Pancreas (tissue), 10 donors: ENCODE data around the gene RASAL2. TPM values are rescaled to one million over a fixed set of nuclear protein-coding genes. Genes with fewer than 3 reads are reported as not detected.

Experiments
- ATAC-seq, 4 donors: fragments of 200-7000 bp; cut with Tn5 transposase; one replicate each; pipeline versions ENCODE4 v1.8.0 to v1.9.1; 2020; ENCODE audit warnings: mild to moderate bottlenecking in 4 of 4, moderate library complexity in 4 of 4
- DNase-seq, 6 donors: peaks; one replicate each; pipeline ENCODE4 v3.0.0-alpha.2; 2020
- FAIRE-seq: peaks from 2 replicates; lab custom pipeline; 2012; peaks lifted over from hg19 to GRCh38; lab: Jason Lieb, UNC
- H3K27ac ChIP-seq, 4 donors: fragments of 200-600 bp; sonication (generic); 1 replicate in 3 of 4; 2 replicates in 1 of 4; pipeline versions ENCODE4 v1.5.0 to v1.8.0; 2020
- H3K27me3 ChIP-seq, 4 donors: fragments of 200-600 bp; one replicate each; pipeline ENCODE4 v1.8.0; 2021
- H3K36me3 ChIP-seq, 3 donors: fragments of 200-600 bp; sonication (generic) in 1 of 3; one replicate each; pipeline versions ENCODE4 v1.5.0 to v1.8.0; 2020 to 2021
- H3K4me1 ChIP-seq, 3 donors: fragments of 200-600 bp; one replicate each; pipeline ENCODE4 v1.8.0; 2021
- H3K4me3 ChIP-seq, 4 donors: fragments of 200-600 bp; sonication (generic) in 2 of 4; one replicate each; pipeline versions ENCODE4 v1.5.0 to v1.8.0; 2020 to 2021
- H3K9me3 ChIP-seq, 4 donors: fragments of 200-600 bp; one replicate each; pipeline ENCODE4 v1.8.0; 2021
- CTCF ChIP-seq, 4 donors: fragments of 200-600 bp; sonication (generic) in 3 of 4; IDR thresholded peaks; one replicate each; pipeline versions ENCODE4 v1.5.0 to v1.8.0; 2021; ENCODE audit warnings: antibody characterized with exemption in 4 of 4
- WGBS, 2 donors: extraction: QIAGEN DNeasy Blood & Tissue Kit; methylation state at CpG; one replicate each; pipeline ENCODE4 v1.1.7; 2013; 5-methylcytosine and 5-hydroxymethylcytosine counted together
- intact Hi-C, 3 donors: fragments of 100-400 bp; cut with DNase I; formaldehyde crosslinking; loops; one replicate each; pipeline versions ENCODE4 v1.11.1 to v1.14.2; 2022
- polyA plus RNA-seq, 2 donors: library from polyadenylated mRNA; stranded (reverse); fragments of 200-250 nt; gene quantifications; one replicate each; pipeline ENCODE4 v1.2.3, GENCODE V29; 2013
- total RNA-seq, 6 donors: library from RNA; stranded (reverse); fragmentation: NEBNext Ultra II Directional in 4 of 6; extraction: Animal tissue kit (Norgen Biotek cat#: 25700) in 4 of 6; gene quantifications; one replicate each; pipeline versions ENCODE4 v1.2.1 to v1.2.4, GENCODE V29; 2021 to 2023
- donor health status: healthy with polysubstance abuse.
- donor health status: DM: no; HTN: no; CAD: no; lungs with moderate emphysema.
- donor health status: DM: no; HTN: no; CAD: no.
- donor health status: control.
- donor health status: control.
- donor health status: Bipolar disorder and iron deficiency.
- donor health status: DM: yes; HTN: yes; CAD: no.
- donor health status: DM: no; HTN: no; CAD: no.
- donor health status: DM: no; HTN: no; CAD: no.
- donor health status: DM: yes; HTN: yes; CAD: no.

RASAL2 gene
- total and polyA plus RNA-seq, 8 donors: 2.5 to 12.9 (median 4.9) TPM

DNA sequence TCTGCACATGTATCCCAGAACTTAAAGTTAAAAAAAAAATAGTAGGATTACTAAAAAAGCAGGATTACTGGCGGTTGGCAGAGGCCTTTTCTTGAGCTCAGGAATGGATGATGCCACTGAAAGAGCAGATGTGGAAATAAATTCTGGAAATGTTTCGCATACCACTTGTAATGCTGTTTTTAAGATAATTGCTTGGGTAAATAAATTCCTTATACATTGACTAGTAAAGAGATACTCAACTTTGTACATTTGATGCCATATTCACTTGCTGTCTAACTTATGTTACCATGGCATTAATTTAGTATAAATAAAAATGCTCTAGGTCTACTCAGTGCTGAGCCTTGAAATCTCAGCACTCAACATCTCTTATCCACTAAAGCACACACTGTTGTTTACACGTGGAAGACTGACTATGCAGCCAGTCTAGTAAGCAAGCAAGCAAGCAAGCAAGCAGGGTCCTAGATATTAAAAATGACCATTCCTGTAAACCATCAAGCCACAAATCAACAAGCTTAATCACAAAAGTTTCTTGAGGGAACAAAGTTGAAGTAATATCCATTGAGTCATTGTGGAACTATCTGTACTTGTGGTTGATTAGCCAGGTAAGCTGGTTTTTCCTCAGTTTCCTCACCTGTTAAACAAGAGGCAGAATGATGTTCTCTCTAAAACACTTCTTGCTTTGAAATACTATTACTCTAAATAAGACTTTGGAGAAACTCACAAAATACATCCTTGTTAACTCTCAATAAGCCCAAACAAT, 1.7 kb upstream of the RASAL2 start:
- ATAC-seq (no peak), DNase-seq (no peak), FAIRE-seq (no peak)
- no peak for TF ChIP-seq CTCF (IDR thresholded peaks at IDR 0.05)
- no peaks in the 10 kb centered on the region for H3K27me3 ChIP-seq
- H3K4me1 ChIP-seq: peaks cover 0 to 5% (median 0%) of the 10 kb centered on the region in 3 donors
- no peaks in the 10 kb centered on the region for H3K9me3 ChIP-seq
- no peak overlapping the region for H3K27ac ChIP-seq
- WGBS, 2 donors: 76 to 80% methylated on average over 3 of the region's 3 CpGs
- H3K36me3 ChIP-seq: no peaks in the 10 kb centered on the region
- intact Hi-C loops: no loop called here
- H3K4me3 ChIP-seq: no peak overlapping the region

DNA sequence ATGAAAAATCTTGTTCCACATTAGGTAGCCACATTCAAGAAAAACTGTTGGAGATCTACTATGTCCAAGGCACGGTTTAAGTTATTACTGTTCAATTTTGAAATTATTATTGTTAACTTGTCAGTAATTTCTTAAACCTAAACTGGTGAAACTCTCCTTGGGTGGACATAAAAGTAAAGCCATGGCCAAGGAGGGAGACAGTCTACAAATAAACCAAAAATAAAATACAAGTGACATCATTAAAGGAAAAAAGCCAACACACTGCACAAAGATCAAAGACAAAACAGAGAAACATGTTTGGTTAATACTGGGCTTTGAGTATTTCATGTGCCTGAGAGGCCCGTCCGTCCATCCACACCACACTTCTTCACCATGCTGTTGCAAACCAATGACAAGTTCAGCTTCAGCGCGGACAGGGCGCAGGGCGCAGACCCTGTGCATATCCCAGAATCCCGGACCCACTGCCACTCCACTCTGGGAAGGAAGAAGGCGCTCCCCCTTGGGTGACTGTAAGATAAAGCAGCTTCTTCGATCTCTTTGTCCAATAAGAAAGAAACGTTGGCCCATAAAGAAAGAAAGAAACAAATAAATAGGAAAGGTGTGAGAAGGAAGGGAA, 918 bp upstream of the RASAL2 start:
- H3K9me3 ChIP-seq: no peaks in the 10 kb centered on the region
- H3K27ac ChIP-seq: peak overlapping the region in 3 of 4 donors; percentile 71 to 85 (median 84)
- no peak for TF ChIP-seq CTCF (IDR thresholded peaks at IDR 0.05)
- H3K27me3 ChIP-seq: no peaks in the 10 kb centered on the region
- H3K4me1 ChIP-seq: peaks cover 0 to 5% (median 0%) of the 10 kb centered on the region in 3 donors
- ATAC-seq: peak; percentile 9 to 36 (median 20)
- intact Hi-C loops: no loop called here
- peak overlapping the region; percentile 71 to 99 (median 92) for H3K4me3 ChIP-seq
- 4 to 5% methylated on average over 11 of the region's 11 CpGs for WGBS, 2 donors
- DNase-seq: peak in 5 of 6 donors; percentile 6 to 59 (median 36)
- H3K36me3 ChIP-seq: no peaks in the 10 kb centered on the region
- no peak for FAIRE-seq

DNA sequence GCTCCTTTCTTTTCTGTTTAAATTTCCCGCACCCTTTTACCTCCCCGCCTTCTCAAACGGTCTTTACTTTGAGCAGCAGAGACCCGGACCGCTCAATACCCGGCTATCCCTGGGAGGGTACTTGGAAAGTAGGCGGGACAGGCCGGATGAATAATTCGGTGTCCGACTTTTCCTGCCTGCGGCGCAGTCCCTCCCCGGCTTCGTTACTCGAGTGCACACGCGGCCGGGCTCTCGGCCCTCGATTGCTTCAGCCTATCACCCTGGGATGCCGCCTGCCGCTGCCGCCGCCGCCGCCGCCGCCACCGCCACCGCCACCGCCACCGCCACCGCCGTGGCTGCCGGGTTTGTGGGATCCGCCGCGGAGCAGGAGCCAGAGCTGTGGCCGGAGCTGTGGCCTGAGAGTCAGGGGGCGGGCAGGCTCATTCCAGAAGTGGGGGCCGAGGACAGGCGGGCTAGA, 382 bp upstream of the RASAL2 start:
- no peak for TF ChIP-seq CTCF (IDR thresholded peaks at IDR 0.05)
- intact Hi-C loops: no loop called here
- peak; percentile 13 for FAIRE-seq

GRCh38 chr1:178094739-178095645, 1.1 kb downstream of the RASAL2 start:
- H3K36me3 ChIP-seq: no peaks in the 10 kb centered on the region
- TF ChIP-seq CTCF (IDR thresholded peaks at IDR 0.05): no peak
- H3K9me3 ChIP-seq: no peaks in the 10 kb centered on the region
- WGBS, 2 donors: 5 to 6% methylated on average over 11 of the region's 11 CpGs
- peaks cover 0 to 5% (median 0%) of the 10 kb centered on the region in 3 donors for H3K4me1 ChIP-seq
- no peak for ATAC-seq
- peak overlapping the region; percentile 71 to 85 (median 82) for H3K27ac ChIP-seq
- FAIRE-seq: no peak
- H3K4me3 ChIP-seq: peak overlapping the region; percentile 71 to 99 (median 92)
- intact Hi-C loops: no loop called here
- H3K27me3 ChIP-seq: no peaks in the 10 kb centered on the region
- DNase-seq: no peak

More for the DNA sequence above, 382 bp upstream of the RASAL2 start:
- Histone ChIP-seq H3K27ac (peak overlapping the region; percentile 71 to 85 (median 82)), H3K4me3 (peak overlapping the region; percentile 71 to 99 (median 92)), H3K36me3 (no peaks in the 10 kb centered on the region), H3K4me1 (peaks cover 0 to 5% (median 0%) of the 10 kb centered on the region in 3 donors), H3K9me3 (no peaks in the 10 kb centered on the region), H3K27me3 (no peaks in the 10 kb centered on the region)
- ATAC-seq (peak; percentile 91 to 97 (median 94)), DNase-seq (peak; percentile 88 to 96 (median 92))
- WGBS, 2 donors: 0 to 1% methylated on average over 37 to 42 of the region's 42 CpGs
